GM04503 (cell line): ENCODE data around the gene NPY1R.

Experiments
- DNase-seq: peaks from one replicate; pipeline ENCODE4 v3.0.0-alpha.2; 2012; ENCODE audit warnings: low read depth

Gene NPY1R

DNA sequence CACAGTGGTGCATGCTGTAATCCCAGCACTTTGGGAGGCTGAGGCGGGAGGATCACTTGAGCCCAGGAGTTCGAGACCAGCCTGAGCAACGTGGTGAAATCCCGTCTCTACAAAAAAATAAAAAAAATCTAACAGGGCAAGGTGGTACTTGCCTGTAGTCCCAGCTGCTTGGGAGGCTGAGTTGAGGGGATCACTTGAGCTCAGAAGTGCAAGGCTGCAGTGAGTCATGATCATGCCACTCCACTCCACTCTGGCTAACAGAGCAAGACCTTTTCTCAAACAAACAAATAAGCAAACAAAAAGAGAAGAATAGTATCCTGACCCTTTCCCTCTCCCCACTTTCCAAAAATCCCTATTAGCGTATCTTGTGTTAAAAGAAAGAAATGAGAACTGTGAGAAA, 52.7 kb downstream of the NPY1R start:
- DNase-seq, result no peak

DNA sequence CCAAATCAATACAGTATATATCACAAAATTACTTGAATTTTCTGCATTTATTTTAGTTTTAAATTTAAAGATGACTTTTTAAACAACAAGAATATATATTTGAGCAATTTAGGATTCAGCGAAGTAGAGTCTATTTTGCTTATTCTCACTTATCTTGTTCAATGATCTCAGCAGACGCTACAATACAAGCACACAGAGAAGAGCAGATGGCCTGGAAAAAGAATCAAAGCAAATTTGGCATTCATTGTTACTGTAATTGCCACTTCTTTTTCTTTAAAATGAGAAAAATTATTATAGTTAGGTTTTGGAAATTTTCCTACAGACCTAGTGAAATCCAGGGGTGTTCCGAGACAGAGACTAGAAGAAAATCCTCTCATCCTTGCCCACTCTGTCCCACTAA, 57.5 kb downstream of the NPY1R start:
- no peak for DNase-seq
